Central memory CD8-positive, alpha-beta T cell (primary cell): ENCODE data around the gene TIMM8A.

Experiments
- ATAC-seq: fragments of 150-1000 bp; cut with Tn5 transposase; replicated peaks from 2 replicates; pipeline ENCODE4 v1.10.0; 2022; ENCODE audit warnings: mild to moderate bottlenecking, moderate FRiP score, moderate number of reproducible peaks; ENCODE audit not compliant: poor library complexity, severe bottlenecking; ENCODE audit errors: extremely low read depth
- DNase-seq, 2 donors: peaks; one replicate each; pipeline ENCODE4 v3.0.0; 2021; ENCODE audit warnings: low spot score in 2 of 2
- H3K27ac Mint-ChIP-seq: one replicate; pipeline ENCODE4 v1.8.0; 2022; ENCODE audit warnings: low read depth, mild to moderate bottlenecking, moderate library complexity, mixed read lengths
- H3K27me3 Mint-ChIP-seq: one replicate; pipeline ENCODE4 v1.8.0; 2022; ENCODE audit warnings: mixed read lengths
- H3K36me3 Mint-ChIP-seq: one replicate; pipeline ENCODE4 v1.8.0; 2022; ENCODE audit warnings: mild to moderate bottlenecking, moderate library complexity, mixed read lengths; ENCODE audit not compliant: insufficient read depth
- H3K4me1 Mint-ChIP-seq: one replicate; pipeline ENCODE4 v1.8.0; 2022; ENCODE audit warnings: mixed read lengths
- H3K4me3 Mint-ChIP-seq: one replicate; pipeline ENCODE4 v1.8.0; 2022; ENCODE audit warnings: mild to moderate bottlenecking, moderate library complexity, mixed read lengths
- H3K9me3 Mint-ChIP-seq: one replicate; pipeline ENCODE4 v1.8.0; 2022; ENCODE audit warnings: mixed read lengths

TIMM8A gene

GRCh38 chrX:101348452-101349192 is at the start of gene TIMM8A:
TSS of gene TIMM8A (minus strand) at chrX:101348742. CDS start at chrX:101348664, 78 bp downstream.
- Mint-ChIP-seq H3K27me3 (no peaks in the 10 kb centered on the region), H3K4me3 (peak within 1 kb of the TSS; percentile 86), H3K36me3 (peaks cover 7% of the 10 kb centered on the region), H3K27ac (peak within 1 kb of the TSS; percentile 72), H3K9me3 (no peaks in the 10 kb centered on the region), H3K4me1 (peaks cover 5% of the 10 kb centered on the region)
- ATAC-seq, result peak; percentile 97
- peak; percentile 44 to 54 for DNase-seq

DNA sequence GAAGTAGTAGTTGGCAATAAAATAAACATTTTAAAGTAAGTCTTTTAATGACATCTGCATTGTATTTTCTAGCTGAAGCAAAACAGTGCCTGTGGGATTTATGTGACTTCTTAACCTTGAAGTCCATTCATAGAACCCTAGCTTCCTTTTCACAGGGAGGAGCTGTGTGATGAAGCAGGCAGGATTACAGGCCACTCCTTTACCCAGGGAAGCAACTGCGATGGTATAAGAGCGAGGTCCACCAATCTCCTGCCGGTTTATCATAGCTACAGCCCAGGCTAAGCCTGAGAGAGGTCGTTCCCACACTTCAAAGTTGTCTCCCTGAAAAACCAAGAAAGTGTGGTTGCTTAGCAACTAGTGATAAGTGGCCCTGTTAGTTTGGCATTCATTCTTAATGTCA is 49.2 kb upstream of the TIMM8A start:
- ATAC-seq (no peak), DNase-seq (no peak)
- Mint-ChIP-seq H3K9me3 (no peaks in the 10 kb centered on the region), H3K27ac (no peak overlapping the region), H3K27me3 (no peaks in the 10 kb centered on the region), H3K36me3 (peaks cover 31% of the 10 kb centered on the region), H3K4me3 (no peak overlapping the region), H3K4me1 (peaks cover 12% of the 10 kb centered on the region)

GRCh38 chrX:101395789-101396188 is 47.2 kb upstream of the TIMM8A start:
- DNase-seq, result no peak
- no peaks in the 10 kb centered on the region for H3K9me3 Mint-ChIP-seq
- no peaks in the 10 kb centered on the region for H3K27me3 Mint-ChIP-seq
- no peak for ATAC-seq
- H3K4me3 Mint-ChIP-seq, result no peak overlapping the region
- H3K4me1 Mint-ChIP-seq, result peaks cover 24% of the 10 kb centered on the region
- H3K36me3 Mint-ChIP-seq, result peaks cover 42% of the 10 kb centered on the region
- H3K27ac Mint-ChIP-seq, result no peak overlapping the region

GRCh38 chrX:101394372-101394771 is 45.8 kb upstream of the TIMM8A start:
- Mint-ChIP-seq H3K4me1 (peaks cover 24% of the 10 kb centered on the region), H3K27me3 (no peaks in the 10 kb centered on the region), H3K27ac (no peak overlapping the region), H3K4me3 (no peak overlapping the region), H3K9me3 (no peaks in the 10 kb centered on the region), H3K36me3 (peaks cover 40% of the 10 kb centered on the region)
- ATAC-seq, result no peak
- no peak for DNase-seq

DNA sequence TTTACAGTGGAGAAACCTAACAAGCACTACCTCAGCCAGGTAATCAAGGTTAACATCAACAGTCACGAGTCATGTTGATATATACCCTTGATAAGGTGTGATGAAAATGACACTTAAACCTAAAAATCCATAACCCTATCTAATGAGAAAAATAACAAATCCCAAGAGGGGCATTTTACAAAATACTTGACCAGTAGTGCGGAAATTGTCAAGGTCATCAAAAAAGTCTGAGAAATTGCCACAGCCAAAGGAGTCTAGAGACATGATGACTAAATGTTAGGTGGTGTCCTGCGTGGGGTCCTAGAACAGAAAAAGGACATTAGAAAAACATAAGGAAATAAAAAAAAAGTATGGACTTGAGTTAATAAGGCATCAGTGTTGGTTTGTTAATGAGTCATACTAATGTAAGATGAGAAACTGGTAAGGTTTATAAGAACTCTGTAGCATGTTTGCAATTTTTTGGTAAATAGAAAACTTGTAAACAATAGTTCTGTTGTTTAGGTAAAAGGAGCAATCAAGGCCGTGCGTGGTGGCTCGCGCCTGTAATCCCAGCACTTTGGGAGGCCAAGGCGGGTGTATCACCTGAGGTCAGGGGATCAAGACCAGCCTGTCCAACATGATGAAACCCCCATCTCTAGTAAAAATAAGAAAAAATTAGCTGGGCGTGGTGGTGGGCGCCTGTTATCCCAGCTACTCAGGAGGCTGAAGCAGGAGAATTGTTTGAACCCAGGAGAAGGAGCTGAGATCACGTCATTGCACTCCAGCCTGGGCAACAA is 45.2 kb upstream of the TIMM8A start:
- no peak overlapping the region for H3K4me3 Mint-ChIP-seq
- H3K36me3 Mint-ChIP-seq, result peaks cover 40% of the 10 kb centered on the region

DNA sequence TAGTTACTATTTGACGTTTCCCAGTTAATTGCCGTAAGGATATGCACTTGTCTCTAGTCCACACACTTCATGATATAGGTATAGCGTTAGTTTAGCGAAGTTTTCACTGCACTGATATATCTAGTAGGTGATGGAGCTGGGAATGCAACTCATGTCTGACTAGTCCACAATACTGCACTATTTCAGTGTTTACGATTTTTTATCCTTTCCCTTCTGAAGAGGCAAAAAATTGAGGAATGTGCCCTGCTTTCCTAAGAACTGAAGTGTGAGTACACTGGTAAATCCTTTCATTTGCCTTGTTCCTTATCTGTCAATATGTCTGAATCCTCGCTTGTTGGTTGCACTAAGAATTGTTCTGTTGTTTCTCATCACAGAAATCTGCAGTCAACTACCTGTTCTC is 43.3 kb upstream of the TIMM8A start:
- DNase-seq, result no peak
- H3K27ac Mint-ChIP-seq, result peak overlapping the region; percentile 94
- no peaks in the 10 kb centered on the region for H3K9me3 Mint-ChIP-seq
- peaks cover 24% of the 10 kb centered on the region for H3K4me1 Mint-ChIP-seq
- no peaks in the 10 kb centered on the region for H3K27me3 Mint-ChIP-seq
- H3K4me3 Mint-ChIP-seq, result peak overlapping the region; percentile 90
- ATAC-seq, result no peak
- H3K36me3 Mint-ChIP-seq, result peaks cover 40% of the 10 kb centered on the region

More for the DNA sequence above, 45.2 kb upstream of the TIMM8A start:
- DNase-seq (no peak), ATAC-seq (no peak)
- Mint-ChIP-seq H3K9me3 (no peaks in the 10 kb centered on the region), H3K4me1 (peaks cover 24% of the 10 kb centered on the region), H3K27ac (peak overlapping the region; percentile 94), H3K27me3 (no peaks in the 10 kb centered on the region)

- Mint-ChIP-seq H3K27ac (peak within 1 kb of the TSS; percentile 94), H3K36me3 (peaks cover 35% of the 10 kb centered on the region), H3K9me3 (no peaks in the 10 kb centered on the region), H3K4me1 (peaks cover 24% of the 10 kb centered on the region), H3K27me3 (no peaks in the 10 kb centered on the region), H3K4me3 (peak within 1 kb of the TSS; percentile 90)
- ATAC-seq (peak; percentile 92), DNase-seq (peak; percentile 48 to 61)
Measured at GRCh38 chrX:101390664-101391525, 42.4 kb upstream of the TIMM8A start, which contains the start of gene RPL36A. TSS of gene RPL36A (plus strand) at chrX:101391011. CDS start at chrX:101391044, 33 bp downstream.

GRCh38 chrX:101388604-101389003 is 40.1 kb upstream of the TIMM8A start:
- H3K27me3 Mint-ChIP-seq, result no peaks in the 10 kb centered on the region

GRCh38 chrX:101386542-101386885 is 38.0 kb upstream of the TIMM8A start:
- H3K27ac Mint-ChIP-seq, result no peak overlapping the region
- H3K36me3 Mint-ChIP-seq, result peaks cover 7% of the 10 kb centered on the region
- peaks cover 6% of the 10 kb centered on the region for H3K4me1 Mint-ChIP-seq
- H3K9me3 Mint-ChIP-seq, result no peaks in the 10 kb centered on the region
- DNase-seq, result no peak
- no peaks in the 10 kb centered on the region for H3K27me3 Mint-ChIP-seq
- no peak for ATAC-seq
- H3K4me3 Mint-ChIP-seq, result no peak overlapping the region

More at GRCh38 chrX:101388604-101389003, 40.1 kb upstream of the TIMM8A start:
- Mint-ChIP-seq H3K4me1 (peaks cover 21% of the 10 kb centered on the region), H3K27ac (no peak overlapping the region), H3K4me3 (no peak overlapping the region), H3K36me3 (peaks cover 21% of the 10 kb centered on the region), H3K9me3 (no peaks in the 10 kb centered on the region)
- DNase-seq (no peak), ATAC-seq (no peak)

DNA sequence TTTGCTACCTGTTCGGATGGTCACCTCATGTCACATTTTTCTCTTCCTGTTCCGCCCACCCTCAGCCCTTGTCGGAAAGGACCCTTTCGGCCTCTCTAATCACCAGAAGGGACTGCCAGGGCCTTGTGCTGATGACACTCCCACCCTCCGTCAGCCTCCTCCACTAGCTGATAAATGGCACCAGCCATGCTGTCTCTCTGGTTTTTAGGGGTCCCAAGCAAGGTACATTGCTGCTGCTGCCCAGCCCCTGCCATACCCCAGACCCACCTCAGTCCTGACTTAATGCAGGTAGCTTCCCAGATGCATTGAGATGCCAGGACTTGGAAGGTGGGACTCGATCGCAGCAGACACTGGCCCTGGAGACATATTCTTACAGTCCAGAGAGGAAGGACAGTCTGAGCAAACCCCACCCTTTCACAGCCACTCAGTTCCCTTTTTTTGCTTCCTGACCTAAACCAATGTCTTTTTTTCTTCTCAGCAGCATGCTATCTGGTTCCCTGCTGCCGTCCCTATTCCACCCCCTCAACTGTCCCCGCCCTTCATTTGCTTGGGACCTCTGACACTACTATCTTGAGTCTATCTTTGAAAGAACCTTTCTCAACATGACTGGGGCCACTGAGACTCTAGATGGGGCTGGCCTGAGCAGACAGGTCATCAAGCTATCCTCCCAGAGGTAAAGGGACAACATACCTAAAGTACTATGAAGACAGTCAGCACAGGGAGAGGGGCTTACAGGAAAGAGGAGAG is 37.4 kb upstream of the TIMM8A start, which contains the start of gene BTK:
Gene BTK (minus strand): TSS at position 397 of the 747 bp plus-strand sequence. CDS start 10,907 bp downstream, outside the sequence.
- no peak for ATAC-seq
- H3K4me1 Mint-ChIP-seq, result peaks cover under 1% of the 10 kb centered on the region
- peak within 1 kb of the TSS; percentile 26 for H3K4me3 Mint-ChIP-seq
- no peak within 1 kb of the TSS for H3K27ac Mint-ChIP-seq
- peaks cover 4% of the 10 kb centered on the region for H3K36me3 Mint-ChIP-seq
- H3K27me3 Mint-ChIP-seq, result no peaks in the 10 kb centered on the region
- DNase-seq, result no peak
- no peaks in the 10 kb centered on the region for H3K9me3 Mint-ChIP-seq

GRCh38 chrX:101385026-101385684 is 36.6 kb upstream of the TIMM8A start:
- Mint-ChIP-seq H3K27me3 (no peaks in the 10 kb centered on the region), H3K4me3 (no peak overlapping the region), H3K27ac (no peak overlapping the region)

More at GRCh38 chrX:101385026-101385684, 36.6 kb upstream of the TIMM8A start:
- no peak for DNase-seq
- Mint-ChIP-seq H3K4me1 (no peaks in the 10 kb centered on the region), H3K36me3 (peaks cover 2% of the 10 kb centered on the region), H3K9me3 (no peaks in the 10 kb centered on the region)
- ATAC-seq, result no peak
